ENCODE measurements around the gene SLC35G6.
"Not testable (repeated sequence)": the region's sequence is repeated elsewhere in the genome, so short reads cannot be mapped to it uniquely, and the experiment has no call there.

SLC35G6 gene

GRCh38 chr17:7460850-7461660 lies 20.2 kb upstream of the SLC35G6 start:
- DNase-seq: no peak

- DNase-seq: no peak
These were observed 18.5 kb upstream of the SLC35G6 start for GRCh38 chr17:7462474-7463371.

GRCh38 chr17:7463372-7463846 lies 17.8 kb upstream of the SLC35G6 start:
- no peak for DNase-seq

GRCh38 chr17:7464081-7464480 lies 17.2 kb upstream of the SLC35G6 start:
- no peak for DNase-seq

- DNase-seq: no peak
These were observed 15.5 kb upstream of the SLC35G6 start for GRCh38 chr17:7465597-7466275.

- DNase-seq: no peak
These were observed 15.0 kb upstream of the SLC35G6 start for GRCh38 chr17:7466318-7466638.

GRCh38 chr17:7466639-7467341 lies 14.5 kb upstream of the SLC35G6 start:
- DNase-seq: no peak

GRCh38 chr17:7467498-7467897 lies 13.7 kb upstream of the SLC35G6 start:
- no peak for DNase-seq

- DNase-seq: no peak
These were observed 13.0 kb upstream of the SLC35G6 start for GRCh38 chr17:7468290-7468689.

GRCh38 chr17:7468804-7469389 lies 12.3 kb upstream of the SLC35G6 start:
- DNase-seq: no peak

GRCh38 chr17:7469843-7470242 lies 11.4 kb upstream of the SLC35G6 start:
- not testable (repeated sequence) for DNase-seq

- DNase-seq: not testable (repeated sequence)
These were observed 10.7 kb upstream of the SLC35G6 start for GRCh38 chr17:7470457-7470973.

- DNase-seq: no peak
These were observed 9.5 kb upstream of the SLC35G6 start for GRCh38 chr17:7471729-7472128.

- not testable (repeated sequence) for DNase-seq
These were observed 6.5 kb upstream of the SLC35G6 start for GRCh38 chr17:7474767-7475166.

GRCh38 chr17:7475764-7476422 lies 5.4 kb upstream of the SLC35G6 start:
- DNase-seq: no peak

GRCh38 chr17:7476494-7476893 lies 4.8 kb upstream of the SLC35G6 start:
- no peak for DNase-seq

GRCh38 chr17:7476951-7477350 lies 4.3 kb upstream of the SLC35G6 start:
- no peak for DNase-seq

GRCh38 chr17:7477392-7478275 lies 3.6 kb upstream of the SLC35G6 start:
- DNase-seq: peak; percentile 45

- peak; percentile 70 for DNase-seq
These were observed 2.7 kb upstream of the SLC35G6 start for GRCh38 chr17:7478276-7479212.

Data from stimulated activated CD4-positive, alpha-beta T cell treated with anti-CD3 and anti-CD28 coated beads, Interleukin-15, amount 100 ng/mL, for 24 hours (primary cell).